Endothelial cell of umbilical vein (primary cell): ENCODE measurements around the gene POU2F3. TPM values are rescaled to one million over a fixed set of nuclear protein-coding genes. Genes with fewer than 3 reads are reported as not detected.

Source experiments
- BruUV-seq: library from RNA; stranded (reverse); fragments of 400-500 nt; replicated peaks from 2 replicates; lab custom pipeline; 2021; lab: Mats Ljungman, UMichigan
- CTCF ChIA-PET: fragments of 300-600, 350-600 bp; sonication (Branson Sonifier 250); formaldehyde crosslinking; loops from one replicate; lab custom pipeline; 2021; ENCODE audit warnings: antibody characterized with exemption, inconsistent platforms; lab: Charles Lee
- POLR2A ChIA-PET: fragments of 300-600, 350-600 bp; sonication (Branson Sonifier 250); formaldehyde crosslinking; loops from one replicate; lab custom pipeline; 2021; ENCODE audit warnings: antibody characterized with exemption, inconsistent platforms; lab: Charles Lee
- DNase-seq: peaks from one replicate; pipeline ENCODE4 v3.0.0-alpha.2; 2011; ENCODE audit warnings: low read depth, low spot score
- FAIRE-seq: peaks from 2 replicates; lab custom pipeline; 2011; peaks lifted over from hg19 to GRCh38; lab: Jason Lieb, UNC
- H2AFZ ChIP-seq: 2 replicates; pipeline ENCODE4 v1.6.0; 2012; ENCODE audit warnings: low read depth, low read length, control low read depth, inconsistent platforms
- H3K27ac ChIP-seq: 2 replicates; pipeline ENCODE4 v1.5.1; 2011; ENCODE audit warnings: low read depth, mild to moderate bottlenecking, control low read depth, low read length, moderate library complexity; ENCODE audit not compliant: insufficient read depth
- H3K27me3 ChIP-seq, 2 experiments: 2 replicates each; pipeline versions ENCODE4 v1.6.0 to v1.6.1; 2011; ENCODE audit warnings: low read length in 2 of 2, mixed read lengths in 1 of 2; ENCODE audit not compliant: control insufficient read depth in 2 of 2, insufficient read depth in 2 of 2
- H3K36me3 ChIP-seq, 2 experiments: 2 replicates in 1 of 2; 3 replicates in 1 of 2; pipeline ENCODE4 v1.5.1; 2011; ENCODE audit warnings: low read length in 2 of 2, mild to moderate bottlenecking in 1 of 2, moderate library complexity in 1 of 2; ENCODE audit not compliant: control insufficient read depth in 2 of 2, insufficient read depth in 2 of 2; ENCODE audit errors: extremely low read depth in 1 of 2
- H3K4me1 ChIP-seq: 3 replicates; pipeline ENCODE4 v1.5.1; 2011; ENCODE audit warnings: mild to moderate bottlenecking, low read length; ENCODE audit not compliant: control insufficient read depth, insufficient read depth; ENCODE audit errors: extremely low read depth
- H3K4me2 ChIP-seq: 2 replicates; pipeline ENCODE4 v1.6.1; 2011; ENCODE audit warnings: low read length, control low read depth, mixed read lengths; ENCODE audit not compliant: insufficient read depth
- H3K4me3 ChIP-seq, 3 experiments: fragments of 200-600 bp in 1 of 3; sonication (generic), shearing (Covaris generic) in 1 of 3; replicated peaks in 1 of 3; 2 replicates each; pipeline ENCODE4 v1.5.1; 2011 to 2016; ENCODE audit warnings: control low read depth in 3 of 3, low read length in 3 of 3, mild to moderate bottlenecking in 2 of 3, inconsistent platforms in 1 of 3, low read depth in 1 of 3, moderate library complexity in 1 of 3; ENCODE audit not compliant: insufficient read depth in 1 of 3
- H3K79me2 ChIP-seq: 2 replicates; pipeline ENCODE4 v1.6.0; 2012; ENCODE audit warnings: low read length, inconsistent platforms; ENCODE audit not compliant: control insufficient read depth, insufficient read depth
- H3K9ac ChIP-seq: replicated peaks from 2 replicates; pipeline ENCODE3; 2011; ENCODE audit warnings: low read length, control low read depth; ENCODE audit not compliant: insufficient read depth; ENCODE audit errors: extremely low read depth
- H3K9me1 ChIP-seq: replicated peaks from 3 replicates; pipeline ENCODE4 v1.6.0; 2011; ENCODE audit warnings: mild to moderate bottlenecking, low read length; ENCODE audit not compliant: control insufficient read depth, insufficient read depth; ENCODE audit errors: extremely low read depth
- H3K9me3 ChIP-seq: replicated peaks from 2 replicates; pipeline ENCODE4 v1.5.1; 2012; ENCODE audit warnings: low read length, inconsistent platforms; ENCODE audit not compliant: control insufficient read depth, insufficient read depth
- H4K20me1 ChIP-seq: replicated peaks from 2 replicates; pipeline ENCODE3; 2011; ENCODE audit warnings: mild to moderate bottlenecking, low read length; ENCODE audit not compliant: control insufficient read depth, insufficient read depth; ENCODE audit errors: extremely low read depth
- EZH2 ChIP-seq: IDR thresholded peaks from 2 replicates; pipeline ENCODE4 v1.6.1; 2012; ENCODE audit warnings: borderline replicate concordance, low read depth, mild to moderate bottlenecking, moderate library complexity, low read length, inconsistent platforms; ENCODE audit not compliant: severe bottlenecking
- FOS ChIP-seq: IDR thresholded peaks from 2 replicates; pipeline ENCODE4 v1.6.1; 2011; ENCODE audit warnings: mild to moderate bottlenecking, low read length, moderate library complexity, borderline replicate concordance; ENCODE audit not compliant: insufficient read depth
- GATA2 ChIP-seq: IDR thresholded peaks from 2 replicates; pipeline ENCODE4 v1.7.0; 2011; ENCODE audit warnings: low read depth, mild to moderate bottlenecking, moderate library complexity, mixed read lengths, low read length; ENCODE audit not compliant: insufficient read length, insufficient read depth
- JUN ChIP-seq: IDR thresholded peaks from 2 replicates; pipeline ENCODE4 v1.6.1; 2011; ENCODE audit warnings: borderline replicate concordance, low read depth; ENCODE audit not compliant: insufficient read length, insufficient read depth
- MYC ChIP-seq: IDR thresholded peaks from one replicate; pipeline ENCODE4 v1.6.1; 2011; ENCODE audit warnings: mild to moderate bottlenecking, low read depth, low read length
- POLR2A ChIP-seq: IDR thresholded peaks from 2 replicates; pipeline ENCODE4 v1.6.1; 2012; ENCODE audit warnings: low read depth, mild to moderate bottlenecking, control low read depth, low read length
- POLR2AphosphoS5 ChIP-seq: IDR thresholded peaks from 2 replicates; pipeline ENCODE4 v1.6.1; 2012; ENCODE audit warnings: low read depth, mild to moderate bottlenecking, control low read depth, low read length, moderate library complexity; ENCODE audit not compliant: insufficient read depth
- dilution Hi-C: fragments of 300-500 bp; cut with MboI; formaldehyde crosslinking; loops from one replicate; pipeline ENCODE4 v1.15.0; 2019; ENCODE audit warnings: low sequenced_read_pairs; ENCODE audit not compliant: extremely low pct_ligation_motif_present
- intact Hi-C: fragments of 100-400 bp; cut with micrococcal nuclease; formaldehyde crosslinking; loops from one replicate; pipeline ENCODE4 v1.10.0; 2022
- polyA plus RNA-seq, 4 experiments: library from polyadenylated mRNA; depleted of rRNA in 3 of 4; stranded (reverse) in 3 of 4; unstranded in 1 of 4; fragments of >200 nt; gene quantifications; 2 replicates each; pipeline versions ENCODE4 v1.2.1 to v1.2.3, GENCODE V29; 2011 to 2012; ENCODE audit warnings: missing spikeins in 1 of 4
- total RNA-seq: library from RNA; stranded (reverse); gene quantifications from 2 replicates; pipeline ENCODE4 v1.2.3, GENCODE V29; 2021
- TF ChIP-seq, protein P1 (sequence below): IDR thresholded peaks from 2 replicates; pipeline ENCODE4 v1.6.1; 2011; ENCODE audit not compliant: insufficient read depth, insufficient read length
- TF ChIP-seq, protein P2 (sequence below), 2 donors: IDR thresholded peaks; 1 replicate in 1 of 2; 2 replicates in 1 of 2; pipeline ENCODE4 v1.5.1; 2011; ENCODE audit warnings: low read length in 2 of 2, mild to moderate bottlenecking in 2 of 2, moderate library complexity in 2 of 2, control low read depth in 1 of 2, inconsistent platforms in 1 of 2, low read depth in 1 of 2; ENCODE audit not compliant: insufficient read depth in 1 of 2; ENCODE audit errors: extremely low read depth in 1 of 2

POU2F3 gene
- total and polyA plus RNA-seq, 2 donors (not counting 3 experiments of a cell fraction or from before 2014, with no cell fraction given): 0.06 TPM; not detected in 1

DNA sequence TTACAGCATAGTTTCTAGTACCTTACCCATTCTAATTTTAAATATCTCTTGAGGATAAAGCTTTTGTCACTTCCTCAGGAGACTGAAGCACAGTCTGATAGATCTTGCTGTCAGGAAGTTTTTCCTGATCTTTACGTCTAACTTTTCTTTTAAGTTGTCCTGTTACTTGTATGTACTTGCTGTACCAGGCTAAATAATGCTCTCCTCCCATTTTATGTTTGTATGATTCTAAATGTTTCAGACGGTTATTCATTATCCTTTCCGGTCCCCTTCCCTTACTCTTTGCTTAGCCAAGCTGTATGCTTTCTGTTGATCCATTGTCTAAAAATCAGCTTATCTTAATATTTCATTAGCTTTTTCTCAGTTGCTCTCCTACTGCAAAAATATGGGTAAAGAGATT lies 102.3 kb downstream of the POU2F3 start:
- Histone ChIP-seq H4K20me1 (peaks cover 10% of the 10 kb centered on the region), H3K36me3 (no peaks in the 10 kb centered on the region), H3K4me3 (peak overlapping the region in 1 of 3 experiments; percentile 35)

More for the DNA sequence above, 102.3 kb downstream of the POU2F3 start:
- Histone ChIP-seq H2AFZ (no peak overlapping the region), H3K79me2 (peaks cover 100% of the 10 kb centered on the region), H3K9me1 (no peaks in the 10 kb centered on the region), H3K9me3 (no peaks in the 10 kb centered on the region), H3K4me2 (peak overlapping the region; percentile 79), H3K9ac (no peak overlapping the region), H3K4me1 (peaks cover 62% of the 10 kb centered on the region), H3K27me3 (no peaks in the 10 kb centered on the region), H3K27ac (peak overlapping the region; percentile 42)
- BruUV-seq: no TSS peak
- DNase-seq: peak; percentile 69
- ChIA-PET CTCF (interaction anchor here (0.7 to 1.7 kb wide), 9 partner anchors 8 to 93 kb away, joined by 3 to 6 read pairs (median 4); no protein-coding TSS in a partner anchor), POLR2A (no interaction called here)
- no peak for FAIRE-seq
- TF ChIP-seq POLR2AphosphoS5 (no peak), JUN (no peak), EZH2 (no peak), MYC (no peak), FOS (no peak), GATA2 (no peak), POLR2A (no peak)
- TF ChIP-seq, protein P1, sequence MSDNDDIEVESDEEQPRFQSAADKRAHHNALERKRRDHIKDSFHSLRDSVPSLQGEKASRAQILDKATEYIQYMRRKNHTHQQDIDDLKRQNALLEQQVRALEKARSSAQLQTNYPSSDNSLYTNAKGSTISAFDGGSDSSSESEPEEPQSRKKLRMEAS: no peak
- TF ChIP-seq, protein P2, sequence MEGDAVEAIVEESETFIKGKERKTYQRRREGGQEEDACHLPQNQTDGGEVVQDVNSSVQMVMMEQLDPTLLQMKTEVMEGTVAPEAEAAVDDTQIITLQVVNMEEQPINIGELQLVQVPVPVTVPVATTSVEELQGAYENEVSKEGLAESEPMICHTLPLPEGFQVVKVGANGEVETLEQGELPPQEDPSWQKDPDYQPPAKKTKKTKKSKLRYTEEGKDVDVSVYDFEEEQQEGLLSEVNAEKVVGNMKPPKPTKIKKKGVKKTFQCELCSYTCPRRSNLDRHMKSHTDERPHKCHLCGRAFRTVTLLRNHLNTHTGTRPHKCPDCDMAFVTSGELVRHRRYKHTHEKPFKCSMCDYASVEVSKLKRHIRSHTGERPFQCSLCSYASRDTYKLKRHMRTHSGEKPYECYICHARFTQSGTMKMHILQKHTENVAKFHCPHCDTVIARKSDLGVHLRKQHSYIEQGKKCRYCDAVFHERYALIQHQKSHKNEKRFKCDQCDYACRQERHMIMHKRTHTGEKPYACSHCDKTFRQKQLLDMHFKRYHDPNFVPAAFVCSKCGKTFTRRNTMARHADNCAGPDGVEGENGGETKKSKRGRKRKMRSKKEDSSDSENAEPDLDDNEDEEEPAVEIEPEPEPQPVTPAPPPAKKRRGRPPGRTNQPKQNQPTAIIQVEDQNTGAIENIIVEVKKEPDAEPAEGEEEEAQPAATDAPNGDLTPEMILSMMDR (IDR thresholded peaks at IDR 0.05; ENCODE audit: extremely low read depth in 1 of 2, insufficient read depth in 1 of 2, low read depth in 1 of 2, low read length in 2 of 2): no peak
- dilution Hi-C loops: loop anchor here (10.0 kb wide), 1 partner anchor 73 kb away; no protein-coding TSS in a partner anchor
- intact Hi-C loops: loop anchor here (1.0 kb wide), 1 partner anchor 59 kb away; no protein-coding TSS in a partner anchor
